GM23338 (cell line): ENCODE results near the gene TENM3. TPM values are rescaled to one million over a fixed set of nuclear protein-coding genes. Genes with fewer than 3 reads are reported as not detected.

Experiments
- ATAC-seq: fragments of 200-7000 bp; cut with Tn5 transposase; 3 replicates; pipeline ENCODE4 v1.9.1; 2020
- DNase-seq: peaks from one replicate; pipeline ENCODE4 v3.0.0-alpha.2; 2015; ENCODE audit warnings: low spot score
- H2AFZ ChIP-seq: fragments of 200-600 bp; sonication (generic); 2 replicates; pipeline ENCODE4 v1.8.0; 2016; ENCODE audit warnings: antibody characterized with exemption, mild to moderate bottlenecking, moderate library complexity
- H3F3A ChIP-seq: fragments of 200-600 bp; sonication (generic); replicated peaks from 2 replicates; pipeline ENCODE4 v1.8.0; 2017; ENCODE audit warnings: antibody characterized with exemption, mixed run types, low read depth
- H3K27ac ChIP-seq: fragments of 200-600 bp; sonication (generic); 2 replicates; pipeline ENCODE4 v1.6.1; 2016; ENCODE audit warnings: low read depth
- H3K27me3 ChIP-seq: fragments of 200-600 bp; sonication (generic); 2 replicates; pipeline ENCODE4 v1.8.0; 2016; ENCODE audit warnings: mild to moderate bottlenecking, mixed run types, moderate library complexity; ENCODE audit not compliant: insufficient read depth
- H3K36me3 ChIP-seq: fragments of 200-600 bp; sonication (generic); 2 replicates; pipeline ENCODE4 v1.8.0; 2016; ENCODE audit warnings: mild to moderate bottlenecking; ENCODE audit not compliant: insufficient read depth
- H3K4me1 ChIP-seq: fragments of 200-600 bp; sonication (generic); 2 replicates; pipeline ENCODE4 v1.8.0; 2016; ENCODE audit warnings: mild to moderate bottlenecking, moderate library complexity; ENCODE audit not compliant: insufficient read depth
- H3K4me2 ChIP-seq: fragments of 200-600 bp; sonication (generic); 2 replicates; pipeline ENCODE4 v1.7.1; 2017; ENCODE audit warnings: mixed run types
- H3K4me3 ChIP-seq: fragments of 200-600 bp; sonication (generic); 2 replicates; pipeline ENCODE4 v1.6.1; 2016; ENCODE audit warnings: mixed run types
- H3K79me2 ChIP-seq: fragments of 200-600 bp; sonication (generic); replicated peaks from 2 replicates; pipeline ENCODE4 v1.8.0; 2017; ENCODE audit warnings: mild to moderate bottlenecking; ENCODE audit not compliant: insufficient read depth
- H3K9me2 ChIP-seq: fragments of 200-600 bp; sonication (generic); 2 replicates; pipeline ENCODE4 v1.8.0; 2017; ENCODE audit not compliant: insufficient read depth
- H4K20me1 ChIP-seq: fragments of 200-600 bp; sonication (generic); replicated peaks from 2 replicates; pipeline ENCODE4 v1.8.0; 2017; ENCODE audit warnings: mild to moderate bottlenecking; ENCODE audit not compliant: insufficient read depth
- H3K27ac Mint-ChIP-seq: 2 replicates; pipeline ENCODE4 v1.8.0; 2020; ENCODE audit warnings: inconsistent platforms, mild to moderate bottlenecking, moderate library complexity, mixed read lengths
- H3K27me3 Mint-ChIP-seq: 3 replicates; pipeline ENCODE4 v1.8.0; 2022; ENCODE audit warnings: low read depth, mild to moderate bottlenecking, moderate library complexity, mixed read lengths, inconsistent platforms; ENCODE audit not compliant: insufficient read depth, poor library complexity
- H3K36me3 Mint-ChIP-seq: 3 replicates; pipeline ENCODE4 v1.8.0; 2021; ENCODE audit warnings: low read depth, mild to moderate bottlenecking, inconsistent platforms, moderate library complexity, mixed read lengths
- H3K4me1 Mint-ChIP-seq: 3 replicates; pipeline ENCODE4 v1.8.0; 2020; ENCODE audit warnings: mild to moderate bottlenecking, inconsistent platforms, mixed read lengths
- H3K4me3 Mint-ChIP-seq: 3 replicates; pipeline ENCODE4 v1.8.0; 2021; ENCODE audit warnings: moderate library complexity, mild to moderate bottlenecking, inconsistent platforms, mixed read lengths
- H3K9me3 Mint-ChIP-seq: 3 replicates; pipeline ENCODE4 v1.8.0; 2020; ENCODE audit warnings: moderate library complexity, mild to moderate bottlenecking, inconsistent platforms, mixed read lengths
- CREB1 ChIP-seq: fragments of 250-450 bp; sonication (Bioruptor Pico); IDR thresholded peaks from 2 replicates; pipeline ENCODE4 v1.5.0; 2020; ENCODE audit warnings: low read depth, mild to moderate bottlenecking, moderate library complexity
- CTCF ChIP-seq, 2 experiments: fragments of 200-600 bp in 1 of 2; sonication (generic) in 1 of 2; conservative IDR thresholded peaks; 2 replicates each; pipeline versions ENCODE4 v1.5.1 to v1.6.1; 2016 to 2017; ENCODE audit warnings: antibody characterized with exemption in 2 of 2, low read depth in 2 of 2, mild to moderate bottlenecking in 2 of 2, moderate library complexity in 1 of 2
- REST ChIP-seq: IDR thresholded peaks from one replicate; pipeline ENCODE4 v1.6.1; 2018; ENCODE audit warnings: antibody characterized with exemption; ENCODE audit not compliant: unreplicated experiment
- STAT1 ChIP-seq: IDR thresholded peaks from one replicate; pipeline ENCODE4 v1.6.1; 2016; ENCODE audit warnings: antibody characterized with exemption; ENCODE audit not compliant: unreplicated experiment
- ZNF331 ChIP-seq: fragments of 250-450 bp; sonication (Bioruptor Pico); IDR thresholded peaks from 2 replicates; pipeline ENCODE4 v1.5.0; 2020; ENCODE audit warnings: low read depth, mild to moderate bottlenecking, moderate library complexity
- ZNF462 ChIP-seq: fragments of 250-450 bp; sonication (Bioruptor Pico); IDR thresholded peaks from 2 replicates; pipeline ENCODE4 v1.5.0; 2020; ENCODE audit warnings: mild to moderate bottlenecking, moderate library complexity
- polyA plus RNA-seq: library from polyadenylated mRNA; unstranded; fragments of >200 nt; fragmentation: Nextera tagmentation; extraction: Ambion mirVana; gene quantifications from 2 replicates; pipeline ENCODE4 v1.2.1, GENCODE V29; 2016
- total RNA-seq: library from RNA; depleted of rRNA; stranded (reverse); fragments of >200 nt; shearing (Covaris generic); gene quantifications from 2 replicates; pipeline ENCODE4 v1.2.3, GENCODE V29; 2014

TENM3 gene
- total and polyA plus RNA-seq, 2 experiments from 2014 or later, result 22.2 to 128 TPM

GRCh38 chr4:182291597-182292270 lies 48.5 kb downstream of the TENM3 start:
- Histone ChIP-seq H3K36me3 (no peaks in the 10 kb centered on the region), H3F3A (no peaks in the 10 kb centered on the region; the same call in 1 of the 2 replicates), H3K4me2 (no peak overlapping the region), H3K27ac (no peak overlapping the region), H3K27me3 (no peaks in the 10 kb centered on the region), H3K4me3 (no peak overlapping the region), H4K20me1 (no peaks in the 10 kb centered on the region), H3K9me2 (no peaks in the 10 kb centered on the region), H3K79me2 (no peaks in the 10 kb centered on the region), H2AFZ (no peak overlapping the region), H3K4me1 (peaks cover 10% of the 10 kb centered on the region; the same call in 1 of the 2 replicates)
- Mint-ChIP-seq H3K36me3 (peaks cover 3% of the 10 kb centered on the region; the same call in 1 of the 3 replicates), H3K27me3 (no peaks in the 10 kb centered on the region), H3K9me3 (peaks cover 2% of the 10 kb centered on the region; the same call in 1 of the 3 replicates), H3K27ac (no peak overlapping the region), H3K4me1 (peaks cover 16% of the 10 kb centered on the region), H3K4me3 (no peak overlapping the region)
- no peak for ATAC-seq
- TF ChIP-seq REST (no peak), CREB1 (CRISPR knock-in tag) (no peak), CTCF (conservative IDR thresholded peaks at IDR 0.05; ENCODE audit: low read depth in 2 of 2) (no peak), ZNF331 (CRISPR knock-in tag) (no peak), ZNF462 (CRISPR knock-in tag) (no peak), STAT1 (no peak)
- DNase-seq, result no peak
